MM.1S (cell line): ENCODE data around the gene SLC38A1.

Source experiments
- DNase-seq: peaks from one replicate; pipeline ENCODE4 v3.0.0-alpha.2; 2015
- H2AFZ ChIP-seq: fragments of 300-600 bp; sonication (generic); 2 replicates; pipeline ENCODE4 v1.6.0; 2016; ENCODE audit warnings: antibody characterized with exemption, low read length
- H3F3A ChIP-seq: fragments of 300-600 bp; sonication (generic); 2 replicates; pipeline ENCODE4 v1.6.1; 2016; ENCODE audit warnings: mild to moderate bottlenecking, antibody characterized with exemption, low read length, moderate library complexity, mixed read lengths; ENCODE audit not compliant: insufficient read depth
- H3K27ac ChIP-seq: fragments of 300-600 bp; sonication (generic); 2 replicates; pipeline ENCODE4 v1.5.1; 2016; ENCODE audit warnings: mild to moderate bottlenecking, low read length
- H3K27me3 ChIP-seq: fragments of 300-600 bp; sonication (generic); replicated peaks from 2 replicates; pipeline ENCODE4 v1.6.0; 2016; ENCODE audit warnings: low read length; ENCODE audit not compliant: insufficient read depth
- H3K36me3 ChIP-seq: fragments of 300-600 bp; sonication (generic); replicated peaks from 2 replicates; pipeline ENCODE4 v1.6.1; 2016; ENCODE audit warnings: mild to moderate bottlenecking, low read length, mixed read lengths; ENCODE audit not compliant: insufficient read depth
- H3K4me1 ChIP-seq: fragments of 300-600 bp; sonication (generic); 2 replicates; pipeline ENCODE4 v1.6.1; 2016; ENCODE audit warnings: low read length, mixed read lengths
- H3K4me2 ChIP-seq: fragments of 300-600 bp; sonication (generic); 2 replicates; pipeline ENCODE4 v1.6.0; 2016; ENCODE audit warnings: low read depth, low read length
- H3K4me3 ChIP-seq: fragments of 300-600 bp; sonication (generic); 2 replicates; pipeline ENCODE4 v1.5.1; 2016; ENCODE audit warnings: low read length, mixed read lengths
- H3K79me2 ChIP-seq: fragments of 300-600 bp; sonication (generic); 2 replicates; pipeline ENCODE4 v1.6.1; 2016; ENCODE audit warnings: mixed run types, low read length, mixed read lengths
- H3K9ac ChIP-seq: fragments of 300-600 bp; sonication (generic); 2 replicates; pipeline ENCODE4 v1.6.1; 2016; ENCODE audit warnings: low read length, mixed read lengths
- H3K9me2 ChIP-seq: fragments of 300-600 bp; sonication (generic); replicated peaks from 2 replicates; pipeline ENCODE4 v1.6.1; 2016; ENCODE audit warnings: mild to moderate bottlenecking, low read length, mixed read lengths; ENCODE audit not compliant: insufficient read depth
- H3K9me3 ChIP-seq: fragments of 300-600 bp; sonication (generic); replicated peaks from 2 replicates; pipeline ENCODE4 v1.6.1; 2016; ENCODE audit warnings: mild to moderate bottlenecking, low read length, mixed read lengths; ENCODE audit not compliant: insufficient read depth
- H4K20me1 ChIP-seq: fragments of 300-600 bp; sonication (generic); 2 replicates; pipeline ENCODE4 v1.6.1; 2016; ENCODE audit warnings: mild to moderate bottlenecking, low read length, moderate library complexity, mixed read lengths; ENCODE audit not compliant: insufficient read depth
- EZH2 ChIP-seq: fragments of 300-600 bp; sonication (generic); optimal IDR thresholded peaks from 2 replicates; pipeline ENCODE3; 2017; ENCODE audit warnings: low read depth, mild to moderate bottlenecking, antibody characterized with exemption, low read length, mixed read lengths
- EZH2phosphoT487 ChIP-seq: fragments of 300-600 bp; sonication (generic); IDR thresholded peaks from 2 replicates; pipeline ENCODE4 v1.6.1; 2018; ENCODE audit warnings: antibody characterized with exemption, low read length
- TF ChIP-seq, protein P1 (sequence below): fragments of 300-600 bp; sonication (generic); IDR thresholded peaks from 2 replicates; pipeline ENCODE4 v1.5.1; 2016; ENCODE audit warnings: antibody characterized with exemption, low read length, mixed read lengths

Gene SLC38A1

GRCh38 chr12:46230306-46230705, 38.5 kb downstream of the SLC38A1 start:
- Histone ChIP-seq H3K4me1 (no peaks in the 10 kb centered on the region), H3K9me2 (no peaks in the 10 kb centered on the region), H3K4me2 (no peak overlapping the region), H2AFZ (no peak overlapping the region), H3K27ac (no peak overlapping the region), H3K27me3 (no peaks in the 10 kb centered on the region), H3K36me3 (no peaks in the 10 kb centered on the region; the same call in none of the 2 replicates), H3K9me3 (no peaks in the 10 kb centered on the region), H3K9ac (no peak overlapping the region), H4K20me1 (0 out of 2 replicates have a peak, but pooled peaks cover 6% of the 10 kb centered on the region), H3K79me2 (peaks cover 85% of the 10 kb centered on the region), H3F3A (no peaks in the 10 kb centered on the region), H3K4me3 (no peak overlapping the region)
- no peak for DNase-seq
- TF ChIP-seq EZH2 (no peak), EZH2phosphoT487 (no peak)
- TF ChIP-seq, protein P1, sequence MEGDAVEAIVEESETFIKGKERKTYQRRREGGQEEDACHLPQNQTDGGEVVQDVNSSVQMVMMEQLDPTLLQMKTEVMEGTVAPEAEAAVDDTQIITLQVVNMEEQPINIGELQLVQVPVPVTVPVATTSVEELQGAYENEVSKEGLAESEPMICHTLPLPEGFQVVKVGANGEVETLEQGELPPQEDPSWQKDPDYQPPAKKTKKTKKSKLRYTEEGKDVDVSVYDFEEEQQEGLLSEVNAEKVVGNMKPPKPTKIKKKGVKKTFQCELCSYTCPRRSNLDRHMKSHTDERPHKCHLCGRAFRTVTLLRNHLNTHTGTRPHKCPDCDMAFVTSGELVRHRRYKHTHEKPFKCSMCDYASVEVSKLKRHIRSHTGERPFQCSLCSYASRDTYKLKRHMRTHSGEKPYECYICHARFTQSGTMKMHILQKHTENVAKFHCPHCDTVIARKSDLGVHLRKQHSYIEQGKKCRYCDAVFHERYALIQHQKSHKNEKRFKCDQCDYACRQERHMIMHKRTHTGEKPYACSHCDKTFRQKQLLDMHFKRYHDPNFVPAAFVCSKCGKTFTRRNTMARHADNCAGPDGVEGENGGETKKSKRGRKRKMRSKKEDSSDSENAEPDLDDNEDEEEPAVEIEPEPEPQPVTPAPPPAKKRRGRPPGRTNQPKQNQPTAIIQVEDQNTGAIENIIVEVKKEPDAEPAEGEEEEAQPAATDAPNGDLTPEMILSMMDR = no peak

DNA sequence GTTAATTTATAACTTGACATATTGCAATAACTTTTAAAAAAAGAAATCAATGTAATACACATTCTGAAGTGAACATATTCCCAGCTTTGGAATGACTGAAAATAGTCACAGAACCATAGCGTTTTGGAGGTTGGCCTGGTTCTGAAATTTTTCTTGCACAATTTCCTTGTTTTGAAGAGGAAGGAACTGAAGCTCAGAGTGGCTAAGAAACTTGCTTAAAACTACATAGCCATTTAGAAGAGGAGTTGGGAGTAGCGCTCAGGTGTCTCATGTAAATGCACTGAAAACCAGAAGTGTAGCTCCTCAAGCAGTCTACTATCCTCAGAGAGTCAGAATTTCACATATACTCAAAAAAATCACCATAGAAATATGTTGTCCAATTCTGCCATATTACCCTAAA, 41.2 kb downstream of the SLC38A1 start:
- DNase-seq = no peak
- H3K27me3 ChIP-seq = no peaks in the 10 kb centered on the region
- peaks cover 6% of the 10 kb centered on the region for H3K36me3 ChIP-seq
- H4K20me1 ChIP-seq = 0 out of 2 replicates have a peak, but pooled peaks cover 6% of the 10 kb centered on the region
- no peak overlapping the region for H3K4me3 ChIP-seq
- no peak overlapping the region for H2AFZ ChIP-seq
- H3K27ac ChIP-seq = no peak overlapping the region
- H3K9me3 ChIP-seq = no peaks in the 10 kb centered on the region
- peaks cover 9% of the 10 kb centered on the region for H3K4me1 ChIP-seq
- TF ChIP-seq EZH2 = no peak
- TF ChIP-seq, protein P1 = no peak
- TF ChIP-seq EZH2phosphoT487 = no peak
- H3K9ac ChIP-seq = no peak overlapping the region
- H3K9me2 ChIP-seq = no peaks in the 10 kb centered on the region
- H3K4me2 ChIP-seq = no peak overlapping the region
- peaks cover 2% of the 10 kb centered on the region; the same call in 1 of the 2 replicates for H3F3A ChIP-seq
- H3K79me2 ChIP-seq = peaks cover 83% of the 10 kb centered on the region

GRCh38 chr12:46224386-46224785, 44.5 kb downstream of the SLC38A1 start:
- Histone ChIP-seq H3K4me2 (no peak overlapping the region), H3K27ac (no peak overlapping the region), H3K4me3 (no peak overlapping the region), H3F3A (peaks cover 19% of the 10 kb centered on the region), H3K36me3 (peaks cover 10% of the 10 kb centered on the region), H3K9me2 (no peaks in the 10 kb centered on the region), H3K9ac (no peak overlapping the region), H3K27me3 (no peaks in the 10 kb centered on the region), H3K79me2 (peaks cover 81% of the 10 kb centered on the region), H3K4me1 (peaks cover 33% of the 10 kb centered on the region), H3K9me3 (no peaks in the 10 kb centered on the region), H4K20me1 (0 out of 2 replicates have a peak, but pooled peaks cover 6% of the 10 kb centered on the region), H2AFZ (no peak overlapping the region)
- no peak for DNase-seq
- TF ChIP-seq EZH2phosphoT487 (no peak), EZH2 (no peak)
- TF ChIP-seq, protein P1 = no peak
